GM18951 (cell line): ENCODE measurements around the gene CDKN3.

Experiments
- POLR2A ChIP-seq: IDR thresholded peaks from 4 replicates; pipeline ENCODE4 v1.6.1; 2011; ENCODE audit warnings: mild to moderate bottlenecking; ENCODE audit not compliant: insufficient read length, insufficient read depth; ENCODE audit errors: extremely low read depth
- in situ Hi-C: fragments of 300-500 bp; cut with MboI; formaldehyde crosslinking; loops from one replicate; pipeline ENCODE4 v1.12.0; 2022; ENCODE audit warnings: low sequenced_read_pairs, mixed read lengths, inconsistent platforms; ENCODE audit not compliant: unreplicated experiment

CDKN3 gene

GRCh38 chr14:54396493-54397335, at the start of gene CDKN3:
CDKN3 (plus strand) TSS chr14:54397007; CDS start chr14:54397069, 62 bp downstream.
- in situ Hi-C loops = no loop called here
- peak; percentile 95 for TF ChIP-seq POLR2A

- TF ChIP-seq POLR2A = no peak
- in situ Hi-C loops = loop anchor here (25.0 kb wide), 2 partner anchors 810 to 910 kb away; no protein-coding TSS in a partner anchor
Observed at GRCh38 chr14:54347044-54347443, 49.8 kb upstream of the CDKN3 start.

- TF ChIP-seq POLR2A = no peak
- in situ Hi-C loops = loop anchor here (25.0 kb wide), 2 partner anchors 811 to 911 kb away; no protein-coding TSS in a partner anchor
Observed at GRCh38 chr14:54348001-54348611, 48.7 kb upstream of the CDKN3 start.

GRCh38 chr14:54348923-54349620, 47.7 kb upstream of the CDKN3 start:
- no peak for TF ChIP-seq POLR2A
- in situ Hi-C loops = loop anchor here (25.0 kb wide), 2 partner anchors 812 to 912 kb away; no protein-coding TSS in a partner anchor

GRCh38 chr14:54349713-54350112, 47.1 kb upstream of the CDKN3 start:
- TF ChIP-seq POLR2A = no peak
- in situ Hi-C loops = loop anchor here (25.0 kb wide), 2 partner anchors 812 to 912 kb away; no protein-coding TSS in a partner anchor

- in situ Hi-C loops = no loop called here
- TF ChIP-seq POLR2A = no peak
Observed at GRCh38 chr14:54350203-54350602, 46.6 kb upstream of the CDKN3 start.

- TF ChIP-seq POLR2A = no peak
- in situ Hi-C loops = no loop called here
Observed at GRCh38 chr14:54353266-54353665, 43.5 kb upstream of the CDKN3 start.

- in situ Hi-C loops = no loop called here
- no peak for TF ChIP-seq POLR2A
Observed at GRCh38 chr14:54353694-54354093, 43.1 kb upstream of the CDKN3 start.

GRCh38 chr14:54354096-54354495, 42.7 kb upstream of the CDKN3 start:
- no peak for TF ChIP-seq POLR2A
- in situ Hi-C loops = no loop called here

- no peak for TF ChIP-seq POLR2A
- in situ Hi-C loops = no loop called here
Observed at GRCh38 chr14:54354968-54355641, 41.7 kb upstream of the CDKN3 start.

GRCh38 chr14:54355698-54356097, 41.1 kb upstream of the CDKN3 start:
- TF ChIP-seq POLR2A = no peak
- in situ Hi-C loops = no loop called here

- in situ Hi-C loops = no loop called here
- TF ChIP-seq POLR2A = no peak
Observed at GRCh38 chr14:54356172-54356571, 40.6 kb upstream of the CDKN3 start.

- in situ Hi-C loops = no loop called here
- TF ChIP-seq POLR2A = no peak
Observed at GRCh38 chr14:54360667-54361066, 36.1 kb upstream of the CDKN3 start.
